ENCODE measurements around the gene DNTT.

GRCh38 chr10:96276426-96276825 is 27.8 kb upstream of the DNTT start:
- TF ChIP-seq CTCF (optimal IDR thresholded peaks at IDR 0.05 in 1 of 3, IDR thresholded peaks at IDR 0.05 in 1 of 3, conservative IDR thresholded peaks at IDR 0.05 in 1 of 3; ENCODE audit: extremely low read depth in 1 of 3, insufficient read depth in 2 of 3, low read length in 3 of 3) (no peak), EZH2 (IDR thresholded peaks at IDR 0.05; ENCODE audit: low read length) (no peak)
